HuH-7.5 (cell line): ENCODE results near the gene BCAS3.
A peak's percentile ranks its signal among the peaks of the same experiment; 100 is the strongest.

Experiments
- DNase-seq: peaks from one replicate; pipeline ENCODE4 v3.0.0; 2011; ENCODE audit warnings: low spot score

Gene BCAS3

GRCh38 chr17:61007980-61008379 is 330.3 kb downstream of the BCAS3 start:
- no peak for DNase-seq

GRCh38 chr17:61009663-61010062 is 332.0 kb downstream of the BCAS3 start:
- no peak for DNase-seq

GRCh38 chr17:61010661-61011170 is 333.1 kb downstream of the BCAS3 start:
- DNase-seq: no peak

- DNase-seq: no peak
Measured at GRCh38 chr17:61011251-61011650, 333.6 kb downstream of the BCAS3 start.

GRCh38 chr17:61015966-61016365 is 338.3 kb downstream of the BCAS3 start:
- DNase-seq: no peak

- no peak for DNase-seq
Measured at GRCh38 chr17:61017317-61018006, 339.8 kb downstream of the BCAS3 start.

- DNase-seq: no peak
Measured at GRCh38 chr17:61018938-61019337, 341.3 kb downstream of the BCAS3 start.

GRCh38 chr17:61023996-61024395 is 346.3 kb downstream of the BCAS3 start:
- no peak for DNase-seq

GRCh38 chr17:61026818-61027217 is 349.2 kb downstream of the BCAS3 start:
- DNase-seq: no peak

GRCh38 chr17:61029181-61029580 is 351.5 kb downstream of the BCAS3 start:
- no peak for DNase-seq

GRCh38 chr17:61040666-61041065 is 363.0 kb downstream of the BCAS3 start:
- no peak for DNase-seq

GRCh38 chr17:61042348-61042747 is 364.7 kb downstream of the BCAS3 start:
- peak; percentile 6 for DNase-seq

GRCh38 chr17:61047515-61047914 is 369.9 kb downstream of the BCAS3 start:
- DNase-seq: no peak

- no peak for DNase-seq
Measured at GRCh38 chr17:61048376-61049106, 370.9 kb downstream of the BCAS3 start.

- DNase-seq: no peak
Measured at GRCh38 chr17:61053469-61053868, 375.8 kb downstream of the BCAS3 start.

- no peak for DNase-seq
Measured at GRCh38 chr17:61054436-61054835, 376.8 kb downstream of the BCAS3 start.

GRCh38 chr17:61057257-61057656 is 379.6 kb downstream of the BCAS3 start:
- no peak for DNase-seq

- no peak for DNase-seq
Measured at GRCh38 chr17:61058066-61058465, 380.4 kb downstream of the BCAS3 start.

- no peak for DNase-seq
Measured at GRCh38 chr17:61063528-61063927, 385.9 kb downstream of the BCAS3 start.

- DNase-seq: no peak
Measured at GRCh38 chr17:61064087-61064951, 386.7 kb downstream of the BCAS3 start.

- DNase-seq: peak; percentile 48
Measured at GRCh38 chr17:61065263-61065773, 387.7 kb downstream of the BCAS3 start.

- no peak for DNase-seq
Measured at GRCh38 chr17:61066062-61066461, 388.4 kb downstream of the BCAS3 start.
